Measurements from ENCODE around the gene CFAP126.

GRCh38 chr1:161330346-161330745, 37.3 kb downstream of the CFAP126 start:
- TF ChIP-seq CTCF (IDR thresholded peaks at IDR 0.05) (no peak), EZH2 (IDR thresholded peaks at IDR 0.05; ENCODE audit: borderline replicate concordance, insufficient read depth, low read depth, low read length, poor library complexity, severe bottlenecking) (no peak)

Data from B cell (primary cell).